H1 (cell line): ENCODE results near the gene REPS1. TPM values are rescaled to one million over a fixed set of nuclear protein-coding genes. Genes with fewer than 3 reads are reported as not detected.

ENCODE experiments used
- PHF8 ChIP-seq: fragments of 200-600 bp; sonication (generic); conservative IDR thresholded peaks from 2 replicates; pipeline ENCODE4 v1.7.1; 2012; ENCODE audit warnings: low read depth, mild to moderate bottlenecking, inconsistent platforms, low read length, moderate library complexity
- polyA plus RNA-seq, 7 experiments: library from polyadenylated mRNA; depleted of rRNA in 3 of 7; stranded (reverse) in 5 of 7; unstranded in 2 of 7; fragments of >200 nt in 5 of 7; fragments of 200-250 nt in 2 of 7; gene quantifications; 1 replicate in 5 of 7; 2 replicates in 1 of 7; 4 replicates in 1 of 7; pipeline versions ENCODE4 v1.2.1 to v1.2.3, GENCODE V29; 2011 to 2013; ENCODE audit warnings: missing spikeins in 2 of 7, mixed read lengths in 2 of 7
- total RNA-seq: library from RNA; stranded (reverse); fragmentation: NEBNext Ultra II Directional; extraction: Animal tissue kit (Norgen Biotek cat#: 25700); gene quantifications from 2 replicates; pipeline ENCODE4 v1.2.1, GENCODE V29; 2021

The REPS1 gene
- total and polyA plus RNA-seq, 2 of the 8 experiments (the other 6 are each of a cell fraction or from before 2014, with no cell fraction given), result 52.1 to 68.9 TPM

- TF ChIP-seq PHF8, result no peak
Observed at GRCh38 chr6:138981416-138981815, 6.6 kb downstream of the REPS1 start (continued).
